Neutrophil (primary cell): ENCODE results near the gene ANGPTL4.

Experiments
- H3K27ac ChIP-seq: fragments of 200-600 bp; sonication (generic); 2 replicates; pipeline ENCODE4 v1.5.1; 2016; ENCODE audit warnings: mild to moderate bottlenecking, moderate library complexity
- H3K27me3 ChIP-seq: fragments of 200-600 bp; sonication (generic); 2 replicates; pipeline ENCODE4 v1.6.0; 2016; ENCODE audit warnings: mild to moderate bottlenecking
- H3K36me3 ChIP-seq: fragments of 200-600 bp; sonication (generic); 2 replicates; pipeline ENCODE4 v1.5.1; 2017
- H3K4me1 ChIP-seq, 2 experiments: fragments of 200-600 bp in 1 of 2; sonication (generic) in 1 of 2; 1 replicate in 1 of 2; 2 replicates in 1 of 2; pipeline versions ENCODE4 v1.5.1 to v1.6.1; 2013 to 2016; ENCODE audit warnings: low read depth in 1 of 2, low read length in 1 of 2, mild to moderate bottlenecking in 1 of 2, moderate library complexity in 1 of 2; ENCODE audit not compliant: control insufficient read depth in 1 of 2, insufficient read depth in 1 of 2
- H3K4me3 ChIP-seq, 2 experiments: fragments of 200-600 bp in 1 of 2; sonication (generic) in 1 of 2; 1 replicate in 1 of 2; 2 replicates in 1 of 2; pipeline ENCODE4 v1.5.1; 2013 to 2016; ENCODE audit warnings: low read depth in 1 of 2, low read length in 1 of 2, mild to moderate bottlenecking in 1 of 2, moderate library complexity in 1 of 2
- H3K9me3 ChIP-seq: fragments of 200-600 bp; sonication (generic); 2 replicates; pipeline ENCODE4 v1.5.1; 2016
- TF ChIP-seq, protein P1 (sequence below): fragments of 200-600 bp; sonication (generic); IDR thresholded peaks from 2 replicates; pipeline ENCODE4 v1.5.1; 2016; ENCODE audit warnings: antibody characterized with exemption

The ANGPTL4 gene

DNA sequence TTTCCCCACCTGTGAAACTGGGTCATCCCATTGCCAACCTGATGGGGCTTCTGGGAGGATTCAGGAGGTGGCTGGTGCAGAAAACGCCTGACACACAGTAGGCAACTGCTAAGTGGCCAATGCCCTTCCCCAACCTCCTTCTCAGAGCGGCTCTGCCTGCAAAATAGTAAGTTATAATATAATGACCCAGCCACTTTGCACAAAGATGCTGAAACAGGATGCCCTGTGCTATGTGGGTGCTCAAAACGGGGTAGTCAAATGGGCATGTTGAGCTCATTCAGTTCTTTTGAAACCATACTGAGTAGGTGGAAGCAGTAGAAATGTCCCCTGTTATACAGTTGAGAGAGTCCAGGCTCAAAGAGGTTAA, 49.7 kb downstream of the ANGPTL4 start:
- H3K9me3 ChIP-seq: no peaks in the 10 kb centered on the region
- H3K27ac ChIP-seq: peak overlapping the region; percentile 53
- TF ChIP-seq, protein P1, sequence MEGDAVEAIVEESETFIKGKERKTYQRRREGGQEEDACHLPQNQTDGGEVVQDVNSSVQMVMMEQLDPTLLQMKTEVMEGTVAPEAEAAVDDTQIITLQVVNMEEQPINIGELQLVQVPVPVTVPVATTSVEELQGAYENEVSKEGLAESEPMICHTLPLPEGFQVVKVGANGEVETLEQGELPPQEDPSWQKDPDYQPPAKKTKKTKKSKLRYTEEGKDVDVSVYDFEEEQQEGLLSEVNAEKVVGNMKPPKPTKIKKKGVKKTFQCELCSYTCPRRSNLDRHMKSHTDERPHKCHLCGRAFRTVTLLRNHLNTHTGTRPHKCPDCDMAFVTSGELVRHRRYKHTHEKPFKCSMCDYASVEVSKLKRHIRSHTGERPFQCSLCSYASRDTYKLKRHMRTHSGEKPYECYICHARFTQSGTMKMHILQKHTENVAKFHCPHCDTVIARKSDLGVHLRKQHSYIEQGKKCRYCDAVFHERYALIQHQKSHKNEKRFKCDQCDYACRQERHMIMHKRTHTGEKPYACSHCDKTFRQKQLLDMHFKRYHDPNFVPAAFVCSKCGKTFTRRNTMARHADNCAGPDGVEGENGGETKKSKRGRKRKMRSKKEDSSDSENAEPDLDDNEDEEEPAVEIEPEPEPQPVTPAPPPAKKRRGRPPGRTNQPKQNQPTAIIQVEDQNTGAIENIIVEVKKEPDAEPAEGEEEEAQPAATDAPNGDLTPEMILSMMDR: no peak

DNA sequence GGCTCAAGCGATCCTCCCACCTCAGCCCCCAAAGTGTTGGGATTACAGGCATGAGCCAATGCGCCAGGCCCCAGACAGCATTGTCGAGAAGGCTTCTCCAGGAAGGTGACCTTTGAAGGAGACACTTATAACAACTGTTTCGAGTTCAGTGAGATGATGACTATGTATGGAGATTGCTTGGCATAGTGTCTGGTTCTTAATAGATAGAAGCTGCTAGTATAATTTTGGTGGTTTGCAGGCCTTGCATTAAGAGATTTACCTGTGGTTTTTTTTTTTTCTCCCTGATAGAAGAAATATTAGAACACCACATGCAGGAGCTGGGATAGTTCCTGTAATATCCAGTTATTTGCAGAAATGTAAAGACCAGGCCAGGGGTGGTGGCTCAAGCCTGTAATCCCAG, 52.8 kb downstream of the ANGPTL4 start:
- H3K4me3 ChIP-seq: no peak overlapping the region
- H3K27me3 ChIP-seq: no peaks in the 10 kb centered on the region
- H3K27ac ChIP-seq: no peak overlapping the region
- TF ChIP-seq, protein P1: no peak
- H3K36me3 ChIP-seq: peaks cover 3% of the 10 kb centered on the region
- H3K9me3 ChIP-seq: no peaks in the 10 kb centered on the region
- H3K4me1 ChIP-seq: peaks cover 12 to 14% of the 10 kb centered on the region in 2 experiments

More for the DNA sequence above, 49.7 kb downstream of the ANGPTL4 start:
- H3K4me3 ChIP-seq: peak overlapping the region; percentile 80 to 87
- H3K36me3 ChIP-seq: no peaks in the 10 kb centered on the region
- H3K4me1 ChIP-seq: peaks cover 12 to 14% of the 10 kb centered on the region in 2 experiments
- H3K27me3 ChIP-seq: no peaks in the 10 kb centered on the region

DNA sequence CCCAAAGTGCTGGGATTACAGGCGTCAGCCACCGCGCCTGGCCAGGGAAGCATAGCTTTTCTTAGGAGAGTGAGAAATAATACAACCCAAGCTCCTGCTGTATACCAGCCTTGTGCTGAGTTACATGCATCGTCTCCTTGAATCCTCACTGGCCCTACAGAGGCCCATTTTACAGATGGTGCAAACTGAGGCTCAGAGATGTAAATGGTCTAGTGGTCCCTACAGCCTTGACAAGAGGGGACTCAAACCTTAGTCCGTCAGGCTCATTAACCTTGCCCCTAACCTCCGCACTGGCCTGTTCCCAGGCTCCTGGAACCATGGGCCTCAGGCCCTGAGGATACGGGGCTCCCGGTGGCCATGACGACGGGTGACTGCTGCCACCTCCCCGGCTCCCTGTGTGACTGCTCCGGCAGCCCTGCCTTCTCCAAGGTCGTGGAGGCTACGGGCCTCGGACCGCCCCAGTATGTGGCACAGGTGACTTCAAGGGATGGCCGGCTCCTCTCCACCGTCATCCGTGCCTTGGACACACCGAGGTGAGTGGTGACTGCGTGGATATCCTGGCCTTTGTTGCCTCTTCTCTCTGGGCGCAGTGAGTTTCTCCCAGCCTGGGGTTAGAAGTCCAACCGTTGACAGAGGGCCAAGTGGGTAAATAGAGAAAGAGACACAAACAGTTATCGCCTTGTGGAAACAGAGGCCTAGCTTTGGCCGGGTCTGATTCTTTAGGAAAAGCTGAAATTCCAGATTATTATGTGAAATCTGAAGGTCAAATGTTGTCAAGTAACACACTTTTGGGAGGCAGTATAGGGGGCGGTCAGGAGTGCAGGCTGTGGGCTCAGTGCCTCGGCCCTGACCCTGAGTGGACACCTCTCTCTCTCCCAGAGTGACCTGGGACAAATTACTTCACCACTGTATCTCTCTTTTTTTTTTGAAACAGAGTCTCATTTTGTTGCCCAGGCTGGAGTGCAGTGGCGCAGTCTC, 57.8 kb downstream of the ANGPTL4 start:
- Histone ChIP-seq H3K9me3 (no peaks in the 10 kb centered on the region), H3K4me1 (peaks cover 9 to 14% of the 10 kb centered on the region in 2 experiments), H3K4me3 (no peak overlapping the region), H3K27ac (no peak overlapping the region), H3K36me3 (peaks cover 16% of the 10 kb centered on the region), H3K27me3 (no peaks in the 10 kb centered on the region)
- TF ChIP-seq, protein P1: no peak

DNA sequence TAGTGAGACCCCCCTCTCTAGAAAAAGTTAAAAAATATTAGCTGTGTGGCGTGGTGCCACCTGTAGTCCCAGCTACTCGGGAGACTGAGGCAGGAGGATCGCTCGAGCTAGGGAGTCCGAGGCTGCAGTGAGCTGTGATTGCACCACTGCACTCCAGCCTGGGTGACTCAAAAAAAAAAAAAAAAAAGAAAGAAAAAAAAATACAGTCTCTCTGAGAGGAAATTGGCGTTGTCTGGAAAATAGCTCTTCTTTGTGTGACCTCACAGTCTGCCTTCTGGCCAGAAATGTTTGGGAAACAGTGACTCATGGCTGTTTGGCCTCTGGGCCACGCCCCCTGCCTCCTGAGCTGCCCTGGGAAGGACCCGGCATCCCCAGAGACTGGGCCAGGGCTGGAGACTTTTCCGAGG, 59.9 kb downstream of the ANGPTL4 start:
- H3K27ac ChIP-seq: peak overlapping the region; percentile 72
- H3K27me3 ChIP-seq: no peaks in the 10 kb centered on the region
- no peaks in the 10 kb centered on the region for H3K9me3 ChIP-seq
- peaks cover 9 to 14% of the 10 kb centered on the region in 2 experiments for H3K4me1 ChIP-seq
- no peak overlapping the region for H3K4me3 ChIP-seq
- peaks cover 22% of the 10 kb centered on the region for H3K36me3 ChIP-seq
- TF ChIP-seq, protein P1: no peak
